Kidney glomerular epithelial cell (primary cell): ENCODE results near the gene SLCO2A1.

Source experiments
- DNase-seq: peaks from one replicate; lab custom pipeline; 2025; lab: John Stamatoyannopoulos, UW

SLCO2A1 gene

GRCh38 chr3:133933097-133934024, 96.4 kb downstream of the SLCO2A1 start:
- no peak for DNase-seq

DNA sequence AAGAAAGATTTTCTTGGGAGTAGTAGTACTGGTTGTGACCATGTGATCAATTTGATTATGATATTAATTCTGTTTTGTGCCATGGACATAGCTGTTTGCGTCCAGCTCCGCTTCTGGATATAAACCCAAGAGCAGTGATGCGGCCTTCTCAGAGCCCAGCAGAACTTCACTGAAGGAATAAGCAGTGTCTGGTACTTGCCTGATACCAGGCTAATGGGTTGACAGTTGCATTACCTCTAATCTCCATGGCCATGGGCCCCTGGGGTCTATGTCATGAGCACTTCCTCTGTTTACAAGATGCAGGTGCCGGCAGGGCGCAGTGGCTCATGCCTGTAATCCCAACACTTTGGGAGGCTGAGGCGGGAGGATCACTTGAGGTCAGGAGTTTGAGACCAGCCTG, 97.7 kb downstream of the SLCO2A1 start:
- DNase-seq: no peak

- no peak for DNase-seq
Measured at GRCh38 chr3:133931084-133931483, 98.6 kb downstream of the SLCO2A1 start.

- DNase-seq: peak; percentile 58
Measured at GRCh38 chr3:133930341-133930933, 99.3 kb downstream of the SLCO2A1 start.

DNA sequence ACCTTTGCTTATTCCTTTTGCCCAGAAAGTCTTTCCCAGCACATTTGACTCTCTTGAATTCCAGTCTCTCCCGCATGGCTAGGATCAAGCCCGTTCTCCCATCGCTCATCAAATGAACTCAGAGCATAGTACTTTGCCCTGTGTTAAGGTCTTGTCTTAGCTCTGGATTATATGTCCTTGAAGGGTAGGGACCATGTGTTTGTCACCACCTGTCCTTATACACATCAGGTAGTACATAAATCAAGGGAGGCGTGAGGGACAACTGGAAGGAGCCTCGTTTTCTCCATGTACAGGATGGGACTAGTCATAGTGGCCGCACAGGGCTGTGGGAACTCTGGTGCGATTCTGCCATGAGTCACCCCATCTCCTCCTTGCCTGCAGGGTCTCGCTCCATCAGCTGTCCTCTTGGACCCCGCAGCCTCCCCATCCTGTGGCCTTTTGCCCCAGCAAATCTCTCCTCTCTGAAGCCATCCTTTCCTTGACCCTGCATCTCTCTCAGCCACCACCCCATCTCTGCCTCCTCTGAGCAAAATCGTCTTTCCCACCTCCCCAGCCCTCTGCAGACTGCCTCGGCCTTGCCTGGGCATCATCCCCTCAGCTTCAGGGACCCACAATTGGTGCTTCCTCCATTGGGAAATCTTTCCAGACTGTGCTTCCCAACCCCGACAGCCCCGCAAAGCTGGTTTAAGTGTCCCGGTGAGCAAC, 100.7 kb downstream of the SLCO2A1 start:
- no peak for DNase-seq

DNA sequence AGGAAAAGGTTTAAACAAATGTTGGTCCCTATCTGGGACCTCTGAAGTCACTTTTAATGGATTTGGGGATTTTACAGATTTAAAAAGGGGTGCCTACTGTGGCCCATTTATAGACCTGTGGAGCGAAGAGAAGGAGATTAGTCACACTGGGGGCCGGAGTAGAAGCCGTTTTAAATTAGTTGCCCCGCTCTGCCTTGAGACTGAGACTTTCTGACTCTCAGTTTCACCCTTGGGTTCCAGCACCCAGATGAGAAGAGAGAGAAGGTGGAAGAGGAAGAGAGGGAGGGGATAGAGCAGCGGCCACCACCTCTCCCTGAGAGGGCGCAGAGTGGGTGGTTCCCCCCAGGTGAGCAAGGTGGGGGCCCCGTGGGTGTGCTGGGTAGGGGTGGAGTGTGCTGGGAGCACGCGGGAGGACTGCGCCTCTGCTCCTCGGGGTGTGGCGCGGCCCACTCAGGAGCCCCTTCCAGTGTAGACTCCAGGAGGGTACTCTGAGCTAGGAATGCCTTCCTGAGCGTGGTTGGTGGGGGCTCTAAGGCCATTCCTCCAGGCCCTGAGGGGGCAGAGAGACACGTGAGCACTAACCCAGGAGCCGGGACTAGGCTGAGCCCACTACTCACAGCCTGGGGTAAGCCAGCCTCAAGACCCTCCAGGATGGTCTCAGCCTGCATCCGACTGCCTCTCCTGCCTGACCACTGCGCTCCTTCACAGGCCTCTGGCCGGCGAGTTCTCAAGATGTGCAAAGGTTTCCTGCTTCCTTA, 101.4 kb downstream of the SLCO2A1 start:
- no peak for DNase-seq

GRCh38 chr3:133927540-133928066, 102.1 kb downstream of the SLCO2A1 start:
- peak; percentile 4 for DNase-seq

GRCh38 chr3:133926736-133927539, 102.8 kb downstream of the SLCO2A1 start:
- DNase-seq: no peak

GRCh38 chr3:133925960-133926735, 103.6 kb downstream of the SLCO2A1 start:
- no peak for DNase-seq

DNA sequence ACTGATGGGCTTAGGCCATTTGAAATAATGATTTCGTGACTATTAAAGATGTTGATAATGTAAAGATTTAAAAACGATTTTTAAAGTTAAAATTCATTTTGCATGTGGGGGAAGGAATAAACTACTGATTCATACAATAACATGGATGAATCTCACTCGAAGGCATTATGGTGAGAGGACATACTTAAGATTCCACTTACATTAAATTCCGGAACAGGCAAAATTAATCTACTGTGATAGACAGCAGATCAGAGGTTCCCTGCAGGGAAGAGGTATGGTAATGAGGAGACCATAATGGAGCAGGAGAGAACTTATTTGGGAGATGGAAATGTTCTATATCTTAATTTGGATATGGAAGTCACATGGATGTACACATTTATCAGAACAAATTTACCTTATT, 105.7 kb downstream of the SLCO2A1 start:
- no peak for DNase-seq

- DNase-seq: no peak
Measured at GRCh38 chr3:133921592-133921991, 108.1 kb downstream of the SLCO2A1 start.

- no peak for DNase-seq
Measured at GRCh38 chr3:133917144-133917543, 112.6 kb downstream of the SLCO2A1 start.

GRCh38 chr3:133915685-133916658, 113.8 kb downstream of the SLCO2A1 start:
- DNase-seq: peak; percentile 52

DNA sequence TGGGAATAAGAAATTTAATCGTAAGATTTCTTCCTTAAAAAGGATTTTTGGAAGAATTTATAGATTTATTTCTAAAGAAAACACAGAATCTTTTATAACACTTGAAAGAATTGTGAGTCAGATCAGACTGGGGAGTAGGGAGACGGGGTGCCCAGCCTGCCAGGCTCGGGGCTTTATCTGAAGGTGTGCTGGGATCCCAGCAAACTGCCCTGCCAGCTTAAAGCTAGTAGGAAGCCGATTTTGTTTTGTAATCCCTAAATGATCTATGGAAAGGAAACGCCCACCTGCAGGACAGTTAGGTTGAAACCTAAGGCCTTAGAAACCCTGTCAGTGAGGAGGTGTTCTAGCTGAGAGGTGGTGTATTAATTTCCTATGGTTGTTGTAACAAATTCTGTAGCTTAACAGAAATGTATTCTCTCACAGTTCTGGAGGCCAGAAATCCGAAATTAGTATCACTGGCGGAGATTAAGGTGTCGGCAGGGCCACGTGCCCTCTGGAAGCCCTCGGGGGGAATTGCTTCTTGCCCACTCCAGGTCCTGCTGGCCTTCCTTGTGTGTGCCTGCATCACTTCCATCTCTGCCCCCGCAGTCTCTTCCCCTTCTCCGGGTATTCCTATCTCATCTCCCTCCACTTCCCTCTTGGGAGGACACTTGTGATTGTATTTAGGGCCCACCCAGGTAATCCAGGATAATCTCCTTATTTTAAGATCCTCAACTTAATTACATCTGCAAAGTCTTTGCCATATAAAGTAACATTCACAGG, 114.7 kb downstream of the SLCO2A1 start:
- no peak for DNase-seq

DNA sequence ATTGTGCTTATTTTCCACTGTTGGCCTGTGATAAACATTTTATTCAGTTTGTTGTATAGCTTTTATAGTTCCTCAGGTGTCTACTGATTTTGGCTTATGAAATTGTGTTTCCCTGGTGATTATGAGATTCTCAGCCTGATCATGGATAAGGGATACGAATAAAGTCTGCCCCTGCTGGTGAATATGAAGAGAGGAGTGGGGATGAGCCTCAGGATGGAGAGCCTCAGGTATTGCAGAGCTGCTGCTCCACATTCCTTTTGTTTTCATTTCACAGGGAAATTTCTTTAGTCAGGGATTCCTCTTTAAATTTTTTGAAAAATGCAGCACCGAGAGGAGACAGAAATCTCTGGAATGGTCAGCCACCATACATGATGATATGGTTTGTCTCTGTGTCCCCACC, 119.3 kb downstream of the SLCO2A1 start:
- DNase-seq: no peak

DNA sequence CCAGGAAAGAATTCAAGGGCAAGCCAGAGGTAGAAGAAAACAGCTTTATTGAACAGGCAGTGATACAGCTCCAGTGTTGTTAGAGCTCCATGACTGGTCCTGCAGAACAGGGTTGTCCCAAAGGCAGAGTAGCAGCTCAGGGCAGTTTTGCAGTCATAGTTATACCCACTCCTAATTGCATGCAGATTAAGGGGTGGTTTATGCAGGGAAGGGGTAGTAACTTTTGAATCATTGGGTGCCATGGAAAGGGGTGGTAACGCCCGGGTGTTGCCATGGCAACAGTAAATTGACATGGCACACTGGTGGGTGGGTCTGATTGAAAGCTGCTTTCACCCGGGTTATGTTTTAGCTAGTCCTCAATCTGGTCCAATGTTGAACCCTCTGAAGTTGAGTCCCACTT, 124.3 kb downstream of the SLCO2A1 start:
- DNase-seq: no peak

DNA sequence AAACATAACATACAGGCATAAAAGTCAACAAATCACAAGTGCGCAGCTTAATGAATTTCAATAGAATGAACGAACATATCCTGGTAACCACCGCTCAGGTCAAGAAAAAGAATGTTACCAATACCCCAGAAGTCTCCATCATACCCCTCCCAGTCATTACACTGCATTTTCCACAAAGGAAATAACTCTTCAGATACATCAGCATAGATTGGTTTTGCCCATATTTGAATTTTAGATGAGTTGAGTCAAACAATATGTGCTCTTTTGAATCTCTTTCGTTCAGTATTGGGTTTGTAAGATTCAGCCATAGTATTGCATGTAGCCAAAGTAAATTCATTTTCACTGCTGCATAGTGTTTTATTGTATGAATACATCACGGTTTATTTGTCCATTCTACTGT, 127.9 kb downstream of the SLCO2A1 start:
- DNase-seq: no peak

GRCh38 chr3:133901083-133901482, 128.6 kb downstream of the SLCO2A1 start:
- DNase-seq: no peak
